Measurements from ENCODE around the gene GNA12.

DNA sequence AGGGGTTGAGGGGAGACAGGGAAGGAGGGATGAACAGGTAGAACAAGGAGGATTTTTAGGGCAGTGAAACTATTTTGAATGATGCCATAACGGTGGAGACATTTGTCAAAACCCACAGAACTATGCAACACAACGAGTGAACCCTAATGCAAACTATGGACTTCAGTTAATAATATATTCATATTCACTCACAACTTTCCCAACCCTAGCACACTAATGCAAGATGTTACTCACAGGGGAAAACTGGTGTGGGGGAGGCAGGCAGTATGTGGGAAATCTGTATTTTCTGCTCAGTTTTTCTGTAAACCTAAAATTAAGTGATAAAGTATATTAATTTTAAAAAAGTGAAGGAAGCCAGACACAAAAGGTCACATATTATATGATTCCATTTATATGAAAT lies 17.3 kb downstream of the GNA12 start:
- TF ChIP-seq, protein P1, sequence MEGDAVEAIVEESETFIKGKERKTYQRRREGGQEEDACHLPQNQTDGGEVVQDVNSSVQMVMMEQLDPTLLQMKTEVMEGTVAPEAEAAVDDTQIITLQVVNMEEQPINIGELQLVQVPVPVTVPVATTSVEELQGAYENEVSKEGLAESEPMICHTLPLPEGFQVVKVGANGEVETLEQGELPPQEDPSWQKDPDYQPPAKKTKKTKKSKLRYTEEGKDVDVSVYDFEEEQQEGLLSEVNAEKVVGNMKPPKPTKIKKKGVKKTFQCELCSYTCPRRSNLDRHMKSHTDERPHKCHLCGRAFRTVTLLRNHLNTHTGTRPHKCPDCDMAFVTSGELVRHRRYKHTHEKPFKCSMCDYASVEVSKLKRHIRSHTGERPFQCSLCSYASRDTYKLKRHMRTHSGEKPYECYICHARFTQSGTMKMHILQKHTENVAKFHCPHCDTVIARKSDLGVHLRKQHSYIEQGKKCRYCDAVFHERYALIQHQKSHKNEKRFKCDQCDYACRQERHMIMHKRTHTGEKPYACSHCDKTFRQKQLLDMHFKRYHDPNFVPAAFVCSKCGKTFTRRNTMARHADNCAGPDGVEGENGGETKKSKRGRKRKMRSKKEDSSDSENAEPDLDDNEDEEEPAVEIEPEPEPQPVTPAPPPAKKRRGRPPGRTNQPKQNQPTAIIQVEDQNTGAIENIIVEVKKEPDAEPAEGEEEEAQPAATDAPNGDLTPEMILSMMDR (IDR thresholded peaks at IDR 0.05; ENCODE audit: insufficient read depth, low read length, poor library complexity, severe bottlenecking), result no peak
- no peak for TF ChIP-seq EZH2phosphoT487 (conservative IDR thresholded peaks at IDR 0.05; ENCODE audit: low read length)

Data from SU-DHL-6 (cell line).